Ectodermal cell (in vitro differentiated cells): ENCODE measurements around the gene IL10RB.

Experiments
- H3K27ac ChIP-seq: 2 replicates; pipeline ENCODE4 v1.7.0; 2013; ENCODE audit warnings: mild to moderate bottlenecking, low read depth, low read length; ENCODE audit not compliant: insufficient read depth, poor library complexity, severe bottlenecking
- H3K27me3 ChIP-seq: 2 replicates; pipeline ENCODE4 v1.7.0; 2013; ENCODE audit warnings: mild to moderate bottlenecking, low read length; ENCODE audit not compliant: insufficient read depth, control insufficient read depth, poor library complexity, severe bottlenecking
- H3K36me3 ChIP-seq: one replicate; pipeline ENCODE4 v1.7.0; 2013; ENCODE audit warnings: low read length; ENCODE audit not compliant: control insufficient read depth, insufficient read depth
- H3K4me1 ChIP-seq: one replicate; pipeline ENCODE4 v1.7.0; 2013; ENCODE audit warnings: low read length; ENCODE audit not compliant: control insufficient read depth, insufficient read depth
- H3K4me3 ChIP-seq: 2 replicates; pipeline ENCODE4 v1.7.0; 2013; ENCODE audit warnings: low read depth, low read length, control low read depth; ENCODE audit not compliant: insufficient read depth
- H3K9me3 ChIP-seq: 2 replicates; pipeline ENCODE4 v1.7.0; 2013; ENCODE audit warnings: mild to moderate bottlenecking, low read length, moderate library complexity; ENCODE audit not compliant: control insufficient read depth
- WGBS, 2 experiments: methylation state at CpG; one replicate each; pipeline ENCODE4 v1.1.7; 2013; ENCODE audit warnings: missing lambda C conversion rate in 2 of 2; 5-methylcytosine and 5-hydroxymethylcytosine counted together

Gene IL10RB

GRCh38 chr21:33262921-33263320, 3.2 kb upstream of the IL10RB start:
- Histone ChIP-seq H3K4me3 (no peak overlapping the region), H3K4me1 (no peaks in the 10 kb centered on the region), H3K36me3 (peaks cover 4% of the 10 kb centered on the region), H3K27ac (no peak overlapping the region), H3K9me3 (no peaks in the 10 kb centered on the region), H3K27me3 (peaks cover 10% of the 10 kb centered on the region)
- WGBS, 2 experiments = 94 to 95% methylated on average over 11 of the region's 11 CpGs

- Histone ChIP-seq H3K9me3 (no peaks in the 10 kb centered on the region), H3K27ac (no peak overlapping the region)
These were observed 1.6 kb upstream of the IL10RB start for GRCh38 chr21:33264561-33264960.

GRCh38 chr21:33265664-33266049, 510 bp upstream of the IL10RB start:
- Histone ChIP-seq H3K4me3 (peak overlapping the region; percentile 61), H3K36me3 (no peaks in the 10 kb centered on the region), H3K27me3 (peaks cover 10% of the 10 kb centered on the region), H3K4me1 (no peaks in the 10 kb centered on the region), H3K27ac (no peak overlapping the region), H3K9me3 (no peaks in the 10 kb centered on the region)
- 72 to 76% methylated on average over 12 of the region's 12 CpGs for WGBS, 2 experiments

More at GRCh38 chr21:33264561-33264960, 1.6 kb upstream of the IL10RB start:
- H3K4me3 ChIP-seq = no peak overlapping the region
- H3K27me3 ChIP-seq = peaks cover 10% of the 10 kb centered on the region
- no peaks in the 10 kb centered on the region for H3K36me3 ChIP-seq
- 82 to 87% methylated on average over 11 of the region's 11 CpGs for WGBS, 2 experiments
- no peaks in the 10 kb centered on the region for H3K4me1 ChIP-seq

GRCh38 chr21:33266789-33267135, 595 bp downstream of the IL10RB start:
- no peaks in the 10 kb centered on the region for H3K9me3 ChIP-seq
- H3K27me3 ChIP-seq = peaks cover 10% of the 10 kb centered on the region
- WGBS, 2 experiments = 41 to 44% methylated on average over 8 of the region's 8 CpGs
- H3K4me3 ChIP-seq = peak overlapping the region; percentile 61
- no peaks in the 10 kb centered on the region for H3K36me3 ChIP-seq
- H3K27ac ChIP-seq = no peak overlapping the region
- H3K4me1 ChIP-seq = no peaks in the 10 kb centered on the region

- Histone ChIP-seq H3K4me3 (no peak overlapping the region), H3K27ac (no peak overlapping the region), H3K9me3 (no peaks in the 10 kb centered on the region), H3K4me1 (no peaks in the 10 kb centered on the region), H3K27me3 (peaks cover 10% of the 10 kb centered on the region), H3K36me3 (no peaks in the 10 kb centered on the region)
- 94 to 96% methylated on average over 6 of the region's 7 CpGs for WGBS, 2 experiments
These were observed 1.1 kb downstream of the IL10RB start for GRCh38 chr21:33267250-33267649.

GRCh38 chr21:33268393-33268736, 2.2 kb downstream of the IL10RB start:
- H3K4me1 ChIP-seq = no peaks in the 10 kb centered on the region
- H3K4me3 ChIP-seq = no peak overlapping the region
- peaks cover 10% of the 10 kb centered on the region for H3K27me3 ChIP-seq
- no peaks in the 10 kb centered on the region for H3K9me3 ChIP-seq
- 91 to 93% methylated on average over 7 of the region's 7 CpGs for WGBS, 2 experiments
- H3K27ac ChIP-seq = no peak overlapping the region
- H3K36me3 ChIP-seq = no peaks in the 10 kb centered on the region

GRCh38 chr21:33268737-33269441, 2.7 kb downstream of the IL10RB start:
- Histone ChIP-seq H3K27me3 (peaks cover 10% of the 10 kb centered on the region), H3K4me3 (no peak overlapping the region), H3K36me3 (no peaks in the 10 kb centered on the region), H3K4me1 (no peaks in the 10 kb centered on the region), H3K27ac (no peak overlapping the region), H3K9me3 (no peaks in the 10 kb centered on the region)
- WGBS, 2 experiments = 91 to 96% methylated on average over 12 of the region's 12 CpGs

GRCh38 chr21:33270986-33271385, 4.8 kb downstream of the IL10RB start:
- H3K27me3 ChIP-seq = peaks cover under 1% of the 10 kb centered on the region
- H3K27ac ChIP-seq = no peak overlapping the region
- no peaks in the 10 kb centered on the region for H3K9me3 ChIP-seq
- no peaks in the 10 kb centered on the region for H3K36me3 ChIP-seq
- no peaks in the 10 kb centered on the region for H3K4me1 ChIP-seq
- no peak overlapping the region for H3K4me3 ChIP-seq
- WGBS, 2 experiments = 91 to 96% methylated on average over 6 to 8 of the region's 8 CpGs

- no peak overlapping the region for H3K27ac ChIP-seq
- WGBS, 2 experiments = 93 to 95% methylated on average over 6 of the region's 6 CpGs
- no peaks in the 10 kb centered on the region for H3K4me1 ChIP-seq
- H3K27me3 ChIP-seq = no peaks in the 10 kb centered on the region
- no peaks in the 10 kb centered on the region for H3K36me3 ChIP-seq
- H3K9me3 ChIP-seq = no peaks in the 10 kb centered on the region
- no peak overlapping the region for H3K4me3 ChIP-seq
These were observed 6.9 kb downstream of the IL10RB start for GRCh38 chr21:33273044-33273443.

GRCh38 chr21:33278721-33279120, 12.6 kb downstream of the IL10RB start:
- H3K27me3 ChIP-seq = no peaks in the 10 kb centered on the region
- H3K9me3 ChIP-seq = no peaks in the 10 kb centered on the region
- WGBS, 2 experiments = 87 to 95% methylated on average over 1 to 2 of the region's 2 CpGs
- H3K36me3 ChIP-seq = peaks cover 4% of the 10 kb centered on the region
- H3K4me1 ChIP-seq = no peaks in the 10 kb centered on the region
- no peak overlapping the region for H3K4me3 ChIP-seq
- no peak overlapping the region for H3K27ac ChIP-seq
